Measurements from ENCODE around the gene TMPRSS4. TPM values are rescaled to one million over a fixed set of nuclear protein-coding genes. Genes with fewer than 3 reads are reported as not detected.

Gene TMPRSS4
- total and polyA plus RNA-seq, 2 donors (not counting 1 experiment from before 2014, with no cell fraction given), result not detected

- no peak overlapping the region for H3K9ac ChIP-seq (ENCODE audit: low read length)
- no peak for ATAC-seq (ENCODE audit: low read depth)
- no peak overlapping the region for H2AFZ ChIP-seq (ENCODE audit: insufficient read depth, low read depth, low read length, poor library complexity, severe bottlenecking)
- Mint-ChIP-seq H3K4me3 (no peak overlapping the region), H3K27ac (no peak overlapping the region), H3K9me3 (ENCODE audit: insufficient read depth) (no peaks in the 10 kb centered on the region), H3K27me3 (no peaks in the 10 kb centered on the region), H3K4me1 (peaks cover 40% of the 10 kb centered on the region)
- POLR2A ChIA-PET, result interaction anchor here (0.9 to 1.3 kb wide), 3 partner anchors 31 to 93 kb away, joined by 3 to 4 read pairs (median 3); no protein-coding TSS in a partner anchor
- H3K27ac ChIP-seq (ENCODE audit: low read length in 2 of 2), result no peak overlapping the region
- no peaks in the 10 kb centered on the region for H3K36me3 ChIP-seq (replicated peaks in 1 of 2; ENCODE audit: control extremely low read depth in 1 of 2, control insufficient read depth in 1 of 2, extremely low read depth in 1 of 2, insufficient read depth in 2 of 2, low read length in 1 of 2)
- no peaks in the 10 kb centered on the region for H3K79me2 ChIP-seq (ENCODE audit: control insufficient read depth, insufficient read depth, low read length)
- no peak overlapping the region for H3K4me3 ChIP-seq (ENCODE audit: control extremely low read depth in 1 of 5, extremely low read depth in 1 of 5, insufficient read depth in 1 of 5, low read depth in 2 of 5, low read length in 4 of 5)
- WGBS (ENCODE audit: insufficient coverage), result 76% methylated on average over 2 of the region's 5 CpGs
- no peaks in the 10 kb centered on the region for H4K20me1 ChIP-seq (ENCODE audit: control insufficient read depth, insufficient read depth, low read length, poor library complexity, severe bottlenecking)
- H3K9me3 ChIP-seq (ENCODE audit: control extremely low read depth in 1 of 3, control insufficient read depth in 2 of 3, insufficient read depth in 1 of 3, low read length in 2 of 3), result no peaks in the 10 kb centered on the region
- TF ChIP-seq EZH2 (IDR thresholded peaks at IDR 0.05; ENCODE audit: borderline replicate concordance, insufficient read depth, low read depth, low read length, poor library complexity, severe bottlenecking), result no peak
- no peak for TF ChIP-seq CTCF (IDR thresholded peaks at IDR 0.05)
- CTCF ChIA-PET, result interaction anchor here (0.7 to 6.3 kb wide), 6 partner anchors 19 to 238 kb away, joined by 3 to 79 read pairs (median 3); no protein-coding TSS in a partner anchor
- H3K27me3 ChIP-seq (replicated peaks in 1 of 4; ENCODE audit: control extremely low read depth in 1 of 4, control insufficient read depth in 3 of 4, insufficient read depth in 4 of 4, low read length in 3 of 4), result no peaks in the 10 kb centered on the region
- peaks cover 11 to 15% of the 10 kb centered on the region in 2 donors for H3K4me1 ChIP-seq (ENCODE audit: control insufficient read depth in 2 of 2, insufficient read depth in 2 of 2, low read length in 2 of 2)
- H3K4me2 ChIP-seq (replicated peaks; ENCODE audit: low read depth, low read length, poor library complexity, severe bottlenecking), result no peak overlapping the region
- DNase-seq, result no peak
- intact Hi-C loops (cut with micrococcal nuclease), result no loop called here
These were observed 30.6 kb upstream of the TMPRSS4 start for GRCh38 chr11:118046051-118046963.

All from B cell (primary cell).